Lower leg skin (tissue), 3 donors: Measurements from ENCODE around the gene MEIS2.

Experiments used
- CTCF ChIP-seq, 3 donors: fragments of 450-650 bp; IDR thresholded peaks; one replicate each; pipeline ENCODE4 v1.5.1; 2016; ENCODE audit warnings: antibody characterized with exemption in 3 of 3, mild to moderate bottlenecking in 3 of 3, moderate library complexity in 2 of 3
- POLR2A ChIP-seq, 2 donors: fragments of 450-650 bp; IDR thresholded peaks; one replicate each; pipeline ENCODE4 v1.6.1; 2016 to 2017; ENCODE audit warnings: antibody characterized with exemption in 2 of 2, mild to moderate bottlenecking in 1 of 2, moderate library complexity in 1 of 2

GRCh38 chr15:37054336-37054735 lies 46.0 kb downstream of the MEIS2 start:
- TF ChIP-seq CTCF (IDR thresholded peaks at IDR 0.05): no peak
- no peak for TF ChIP-seq POLR2A (IDR thresholded peaks at IDR 0.05)
